B cell (primary cell): Measurements from ENCODE around the gene PXDC1. TPM values are rescaled to one million over a fixed set of nuclear protein-coding genes. Genes with fewer than 3 reads are reported as not detected.

ENCODE experiments used
- ATAC-seq: fragments of 200-7000 bp; cut with Tn5 transposase; one replicate; pipeline ENCODE4 v1.10.0; 2021; ENCODE audit warnings: low read depth, mild to moderate bottlenecking, moderate number of reproducible peaks, moderate library complexity
- CTCF ChIA-PET: fragments of 350-600 bp; sonication (Branson Sonifier 250); formaldehyde crosslinking; loops from one replicate; lab custom pipeline; 2021; ENCODE audit warnings: antibody characterized with exemption, inconsistent platforms; lab: Charles Lee
- POLR2A ChIA-PET: fragments of 350-600 bp; sonication (Branson Sonifier 250); formaldehyde crosslinking; loops from one replicate; lab custom pipeline; 2021; ENCODE audit warnings: antibody characterized with exemption; lab: Charles Lee
- DNase-seq: peaks from one replicate; pipeline ENCODE4 v3.0.0; 2013
- H2AFZ ChIP-seq: 2 replicates; pipeline ENCODE4 v1.6.1; 2012; ENCODE audit warnings: mild to moderate bottlenecking, low read depth, low read length; ENCODE audit not compliant: insufficient read depth, poor library complexity, severe bottlenecking
- H3K27ac ChIP-seq, 2 donors: 1 replicate in 1 of 2; 2 replicates in 1 of 2; pipeline ENCODE4 v1.5.1; 2012 to 2013; ENCODE audit warnings: low read length in 2 of 2, mild to moderate bottlenecking in 2 of 2, moderate library complexity in 1 of 2
- H3K27me3 ChIP-seq, 4 experiments: fragments of 200-600 bp in 1 of 4; sonication (generic) in 1 of 4; replicated peaks in 1 of 4; 1 replicate in 2 of 4; 2 replicates in 2 of 4; pipeline versions ENCODE4 v1.6.1 to v1.7.0; 2013 to 2016; ENCODE audit warnings: low read length in 3 of 4, mild to moderate bottlenecking in 2 of 4, mixed read lengths in 1 of 4, moderate library complexity in 1 of 4; ENCODE audit not compliant: insufficient read depth in 4 of 4, control insufficient read depth in 3 of 4; ENCODE audit errors: control extremely low read depth in 1 of 4
- H3K36me3 ChIP-seq, 2 experiments: replicated peaks in 1 of 2; 1 replicate in 1 of 2; 2 replicates in 1 of 2; pipeline versions ENCODE4 v1.6.1 to v1.7.1; 2013; ENCODE audit warnings: low read length in 1 of 2; ENCODE audit not compliant: insufficient read depth in 2 of 2, control insufficient read depth in 1 of 2; ENCODE audit errors: control extremely low read depth in 1 of 2, extremely low read depth in 1 of 2
- H3K4me1 ChIP-seq, 2 donors: fragments of 200-600 bp in 1 of 2; sonication (generic) in 1 of 2; 1 replicate in 1 of 2; 2 replicates in 1 of 2; pipeline versions ENCODE4 v1.5.1 to v1.6.1; 2013 to 2017; ENCODE audit warnings: low read length in 2 of 2; ENCODE audit not compliant: control insufficient read depth in 2 of 2, insufficient read depth in 2 of 2
- H3K4me2 ChIP-seq: replicated peaks from 2 replicates; pipeline ENCODE3; 2012; ENCODE audit warnings: mild to moderate bottlenecking, low read depth, low read length; ENCODE audit not compliant: poor library complexity, severe bottlenecking
- H3K4me3 ChIP-seq, 5 experiments: fragments of 200-600 bp in 1 of 5; sonication (generic) in 1 of 5; 1 replicate in 3 of 5; 2 replicates in 2 of 5; pipeline versions ENCODE4 v1.5.1 to v1.7.0; 2011 to 2016; ENCODE audit warnings: low read length in 4 of 5, mild to moderate bottlenecking in 4 of 5, low read depth in 2 of 5, control low read depth in 1 of 5, moderate library complexity in 1 of 5; ENCODE audit not compliant: insufficient read depth in 1 of 5; ENCODE audit errors: control extremely low read depth in 1 of 5, extremely low read depth in 1 of 5
- H3K79me2 ChIP-seq: fragments of 200-600 bp; sonication (generic); one replicate; pipeline ENCODE4 v1.6.0; 2016; ENCODE audit warnings: low read length; ENCODE audit not compliant: control insufficient read depth, insufficient read depth
- H3K9ac ChIP-seq: fragments of 200-600 bp; sonication (generic); 2 replicates; pipeline ENCODE4 v1.6.1; 2017; ENCODE audit warnings: mild to moderate bottlenecking, low read length, moderate library complexity
- H3K9me3 ChIP-seq, 3 donors: one replicate each; pipeline versions ENCODE4 v1.6.1 to v1.7.1; 2013; ENCODE audit warnings: low read length in 2 of 3; ENCODE audit not compliant: control insufficient read depth in 2 of 3, insufficient read depth in 1 of 3; ENCODE audit errors: control extremely low read depth in 1 of 3
- H4K20me1 ChIP-seq: 2 replicates; pipeline ENCODE4 v1.6.0; 2012; ENCODE audit warnings: mild to moderate bottlenecking, low read length; ENCODE audit not compliant: insufficient read depth, control insufficient read depth, poor library complexity, severe bottlenecking
- H3K27ac Mint-ChIP-seq: one replicate; pipeline ENCODE4 v1.8.0; 2021; ENCODE audit warnings: mixed read lengths
- H3K27me3 Mint-ChIP-seq: one replicate; pipeline ENCODE4 v1.8.0; 2021; ENCODE audit warnings: mixed read lengths
- H3K4me1 Mint-ChIP-seq: one replicate; pipeline ENCODE4 v1.8.0; 2021; ENCODE audit warnings: mixed read lengths
- H3K4me3 Mint-ChIP-seq: one replicate; pipeline ENCODE4 v1.8.0; 2021; ENCODE audit warnings: mixed read lengths
- H3K9me3 Mint-ChIP-seq: one replicate; pipeline ENCODE4 v1.8.0; 2022; ENCODE audit warnings: mixed read lengths; ENCODE audit not compliant: insufficient read depth
- EZH2 ChIP-seq: IDR thresholded peaks from 2 replicates; pipeline ENCODE4 v1.6.1; 2012; ENCODE audit warnings: borderline replicate concordance, low read depth, mild to moderate bottlenecking, moderate library complexity, low read length; ENCODE audit not compliant: insufficient read depth, poor library complexity, severe bottlenecking
- WGBS: methylation state at CpG from one replicate; pipeline ENCODE4 v1.1.5; 2013; ENCODE audit warnings: missing lambda C conversion rate; ENCODE audit not compliant: insufficient coverage; 5-methylcytosine and 5-hydroxymethylcytosine counted together
- intact Hi-C: fragments of 100-400 bp; cut with micrococcal nuclease; formaldehyde crosslinking; loops from one replicate; pipeline ENCODE4 v1.10.0; 2022
- polyA plus RNA-seq: library from polyadenylated mRNA; depleted of rRNA; stranded (reverse); fragments of >200 nt; gene quantifications from 2 replicates; pipeline ENCODE4 v1.2.3, GENCODE V29; 2012
- total RNA-seq, 2 donors: library from RNA; stranded (reverse); fragments of 120-200 nt in 1 of 2; gene quantifications; 1 replicate in 1 of 2; 2 replicates in 1 of 2; pipeline versions ENCODE4 v1.2.3 to v1.2.4, GENCODE V29; 2013 to 2022
- TF ChIP-seq, protein P1 (sequence below): fragments of 200-600 bp; IDR thresholded peaks from one replicate; pipeline ENCODE4 v1.8.0; 2022; ENCODE audit warnings: antibody characterized with exemption, mild to moderate bottlenecking

PXDC1 gene
- total and polyA plus RNA-seq, 2 donors (not counting 1 experiment from before 2014, with no cell fraction given) = 4.7 to 18.9 TPM

DNA sequence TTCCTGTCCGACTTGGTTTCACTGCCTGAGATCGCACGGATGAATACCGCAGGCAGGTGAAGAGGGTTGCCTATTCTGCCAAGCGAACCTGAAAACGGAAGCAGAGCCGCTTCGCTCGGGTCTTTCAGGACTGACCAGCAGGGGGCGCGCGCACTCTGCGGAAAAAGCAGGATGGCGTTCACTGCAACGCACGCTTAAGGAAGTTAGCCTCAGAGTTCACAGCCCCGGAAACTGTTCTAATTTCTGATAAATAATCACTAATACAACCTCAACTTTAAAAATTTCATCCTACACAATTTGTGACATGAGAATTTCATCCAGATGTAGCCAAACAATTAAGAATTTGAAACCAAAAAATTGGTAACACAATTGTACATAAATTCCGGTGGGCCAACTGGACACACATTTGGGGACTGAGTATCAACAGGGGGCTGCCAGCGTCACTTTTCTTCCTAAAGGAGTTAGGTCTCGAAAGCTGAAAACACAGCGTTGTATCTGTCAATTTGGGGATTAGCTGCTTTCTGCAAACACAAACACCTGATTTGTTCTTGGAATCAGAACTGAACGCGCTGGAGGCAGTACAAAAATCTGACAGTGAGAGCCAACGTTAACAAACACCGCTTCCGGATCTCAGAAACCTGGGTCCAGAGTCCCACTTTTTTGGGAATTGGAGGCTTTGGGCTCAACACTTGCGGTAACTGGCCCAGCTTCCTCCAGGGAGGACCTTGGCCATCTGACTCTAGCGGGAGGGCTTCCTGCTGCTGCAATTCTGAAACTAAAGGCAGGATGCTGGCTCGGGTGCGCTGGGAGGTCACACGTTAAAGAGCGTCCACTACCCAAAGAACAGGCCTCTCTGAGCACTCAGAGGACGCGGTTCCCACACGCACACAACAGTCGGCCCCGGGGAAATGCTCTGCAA is 8.8 kb downstream of the PXDC1 start:
- intact Hi-C loops = loop anchor here (1.0 to 10.0 kb wide), 9 partner anchors 145 to 662 kb away; no protein-coding TSS in a partner anchor

More for the DNA sequence above, 8.8 kb downstream of the PXDC1 start:
- H3K4me3 ChIP-seq = peak overlapping the region in 4 of 5 experiments; percentile 26 to 44 (median 29)
- no peaks in the 10 kb centered on the region for H3K36me3 ChIP-seq
- peaks cover 33 to 38% of the 10 kb centered on the region in 2 donors for H3K4me1 ChIP-seq
- no peaks in the 10 kb centered on the region for H3K27me3 Mint-ChIP-seq
- H2AFZ ChIP-seq = peak overlapping the region; percentile 78
- H3K4me2 ChIP-seq = peak overlapping the region; percentile 69
- peak overlapping the region; percentile 55 for H3K4me3 Mint-ChIP-seq
- WGBS = 11% methylated on average over 35 of the region's 37 CpGs
- peaks cover 47% of the 10 kb centered on the region for H3K4me1 Mint-ChIP-seq
- H3K27ac ChIP-seq = peak overlapping the region; percentile 38 to 64
- no peaks in the 10 kb centered on the region for H3K79me2 ChIP-seq
- ATAC-seq (peak; percentile 28), DNase-seq (peak; percentile 92)
- H3K9me3 Mint-ChIP-seq = no peaks in the 10 kb centered on the region
- H3K27me3 ChIP-seq = peaks cover 0 to 4% (median 0%) of the 10 kb centered on the region in 4 experiments
- H3K27ac Mint-ChIP-seq = peak overlapping the region; percentile 67
- H3K9ac ChIP-seq = peak overlapping the region; percentile 38
- H4K20me1 ChIP-seq = no peaks in the 10 kb centered on the region
- CTCF ChIA-PET = interaction anchor here (0.6 to 7.8 kb wide), 25 partner anchors 9 to 481 kb away, joined by 3 to 85 read pairs (median 7); partner anchors contain the start of genes FAM50B and PXDC1
- TF ChIP-seq EZH2 = no peak
- TF ChIP-seq, protein P1, sequence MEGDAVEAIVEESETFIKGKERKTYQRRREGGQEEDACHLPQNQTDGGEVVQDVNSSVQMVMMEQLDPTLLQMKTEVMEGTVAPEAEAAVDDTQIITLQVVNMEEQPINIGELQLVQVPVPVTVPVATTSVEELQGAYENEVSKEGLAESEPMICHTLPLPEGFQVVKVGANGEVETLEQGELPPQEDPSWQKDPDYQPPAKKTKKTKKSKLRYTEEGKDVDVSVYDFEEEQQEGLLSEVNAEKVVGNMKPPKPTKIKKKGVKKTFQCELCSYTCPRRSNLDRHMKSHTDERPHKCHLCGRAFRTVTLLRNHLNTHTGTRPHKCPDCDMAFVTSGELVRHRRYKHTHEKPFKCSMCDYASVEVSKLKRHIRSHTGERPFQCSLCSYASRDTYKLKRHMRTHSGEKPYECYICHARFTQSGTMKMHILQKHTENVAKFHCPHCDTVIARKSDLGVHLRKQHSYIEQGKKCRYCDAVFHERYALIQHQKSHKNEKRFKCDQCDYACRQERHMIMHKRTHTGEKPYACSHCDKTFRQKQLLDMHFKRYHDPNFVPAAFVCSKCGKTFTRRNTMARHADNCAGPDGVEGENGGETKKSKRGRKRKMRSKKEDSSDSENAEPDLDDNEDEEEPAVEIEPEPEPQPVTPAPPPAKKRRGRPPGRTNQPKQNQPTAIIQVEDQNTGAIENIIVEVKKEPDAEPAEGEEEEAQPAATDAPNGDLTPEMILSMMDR = peak; percentile 91
- POLR2A ChIA-PET = no interaction called here
- no peaks in the 10 kb centered on the region for H3K9me3 ChIP-seq
